WTC11 (cell line): ENCODE data around the gene RCL1. TPM values are rescaled to one million over a fixed set of nuclear protein-coding genes. Genes with fewer than 3 reads are reported as not detected.

Experiments
- ATAC-seq: fragments of 200-7000 bp; cut with Tn5 transposase; 2 replicates; pipeline ENCODE4 v1.10.0; 2021; ENCODE audit warnings: mild to moderate bottlenecking, moderate library complexity
- CTCF ChIA-PET: fragments of 300-600 bp; sonication (Branson Sonifier 250); formaldehyde crosslinking; loops from one replicate; lab custom pipeline; 2021; ENCODE audit warnings: antibody characterized with exemption; lab: Charles Lee
- POLR2A ChIA-PET: fragments of 350-600 bp; sonication (Branson Sonifier 250); formaldehyde crosslinking; loops from one replicate; lab custom pipeline; 2021; ENCODE audit warnings: antibody characterized with exemption; lab: Charles Lee
- DNase-seq: peaks from one replicate; pipeline ENCODE4 v3.0.0; 2021; ENCODE audit warnings: low spot score
- H3K27ac Mint-ChIP-seq: 2 replicates; pipeline ENCODE4 v1.8.0; 2021; ENCODE audit warnings: mixed read lengths
- H3K27me3 Mint-ChIP-seq: 2 replicates; pipeline ENCODE4 v1.8.0; 2021; ENCODE audit warnings: low read depth, mild to moderate bottlenecking, moderate library complexity, mixed read lengths
- H3K36me3 Mint-ChIP-seq: 2 replicates; pipeline ENCODE4 v1.8.0; 2021; ENCODE audit warnings: mixed read lengths
- H3K4me1 Mint-ChIP-seq: 2 replicates; pipeline ENCODE4 v1.8.0; 2022; ENCODE audit warnings: mixed read lengths
- H3K4me3 Mint-ChIP-seq: 2 replicates; pipeline ENCODE4 v1.8.0; 2021; ENCODE audit warnings: mild to moderate bottlenecking, moderate library complexity, mixed read lengths
- H3K9me3 Mint-ChIP-seq: 2 replicates; pipeline ENCODE4 v1.8.0; 2021; ENCODE audit warnings: mixed read lengths
- ARID4B ChIP-seq: sonication (generic); formaldehyde crosslinking; IDR thresholded peaks from 2 replicates; pipeline ENCODE4 v1.8.0; 2023; ENCODE audit warnings: missing genetic modification reagents, mild to moderate bottlenecking, borderline replicate concordance
- CREM ChIP-seq: sonication (generic); formaldehyde crosslinking; IDR thresholded peaks from 2 replicates; pipeline ENCODE4 v1.8.1; 2022; ENCODE audit warnings: mild to moderate bottlenecking, missing genetic modification reagents, moderate library complexity
- ESRRA ChIP-seq: sonication (generic); formaldehyde crosslinking; IDR thresholded peaks from 2 replicates; pipeline ENCODE4 v1.8.1; 2022; ENCODE audit warnings: mild to moderate bottlenecking, missing genetic modification reagents, borderline replicate concordance
- FOXP1 ChIP-seq: sonication (generic); formaldehyde crosslinking; IDR thresholded peaks from 2 replicates; pipeline ENCODE4 v1.8.0; 2022; ENCODE audit warnings: missing genetic modification reagents, mild to moderate bottlenecking, moderate library complexity, borderline replicate concordance
- GABPB1 ChIP-seq: sonication (generic); formaldehyde crosslinking; IDR thresholded peaks from 2 replicates; pipeline ENCODE4 v1.8.1; 2023; ENCODE audit warnings: mild to moderate bottlenecking, missing genetic modification reagents
- JAZF1 ChIP-seq: fragments of 250-450 bp; sonication (Bioruptor Pico); IDR thresholded peaks from 2 replicates; pipeline ENCODE4 v1.9.0; 2021; ENCODE audit warnings: moderate library complexity, mild to moderate bottlenecking, inconsistent platforms
- KAT7 ChIP-seq: sonication (generic); formaldehyde crosslinking; IDR thresholded peaks from 2 replicates; pipeline ENCODE4 v1.8.1; 2023; ENCODE audit warnings: missing genetic modification reagents, mild to moderate bottlenecking, borderline replicate concordance
- MYBL2 ChIP-seq: sonication (generic); formaldehyde crosslinking; IDR thresholded peaks from 2 replicates; pipeline ENCODE4 v1.8.1; 2023; ENCODE audit warnings: mild to moderate bottlenecking, moderate library complexity, missing genetic modification reagents
- NR3C1 ChIP-seq: sonication (generic); formaldehyde crosslinking; conservative IDR thresholded peaks from 2 replicates; pipeline ENCODE4 v1.8.1; 2023; ENCODE audit warnings: low read depth, mild to moderate bottlenecking, missing genetic modification reagents
- RORB ChIP-seq: fragments of 250-450 bp; sonication (Bioruptor Pico); IDR thresholded peaks from 2 replicates; pipeline ENCODE4 v1.9.0; 2021; ENCODE audit warnings: mild to moderate bottlenecking
- SMAD3 ChIP-seq: sonication (generic); formaldehyde crosslinking; IDR thresholded peaks from 2 replicates; pipeline ENCODE4 v1.8.0; 2022; ENCODE audit warnings: missing genetic modification reagents, mild to moderate bottlenecking, borderline replicate concordance
- TEAD1 ChIP-seq: sonication (generic); formaldehyde crosslinking; IDR thresholded peaks from 2 replicates; pipeline ENCODE4 v1.8.0; 2022; ENCODE audit warnings: mild to moderate bottlenecking, missing genetic modification reagents
- ZBTB21 ChIP-seq: sonication (generic); formaldehyde crosslinking; IDR thresholded peaks from 2 replicates; pipeline ENCODE4 v1.8.1; 2023; ENCODE audit warnings: mild to moderate bottlenecking, missing genetic modification reagents, borderline replicate concordance
- ZBTB43 ChIP-seq: sonication (generic); formaldehyde crosslinking; IDR thresholded peaks from 2 replicates; pipeline ENCODE4 v1.8.1; 2023; ENCODE audit warnings: mild to moderate bottlenecking, missing genetic modification reagents
- ZNF232 ChIP-seq: sonication (generic); formaldehyde crosslinking; IDR thresholded peaks from 2 replicates; pipeline ENCODE4 v1.8.0; 2022; ENCODE audit warnings: mild to moderate bottlenecking, missing genetic modification reagents
- ZNF396 ChIP-seq: fragments of 250-450 bp; sonication (Bioruptor Pico); IDR thresholded peaks from 2 replicates; pipeline ENCODE4 v1.8.0; 2021; ENCODE audit warnings: mild to moderate bottlenecking, moderate library complexity, borderline replicate concordance
- total RNA-seq: library from RNA; stranded (reverse); gene quantifications from 3 replicates; pipeline ENCODE4 v1.2.3, GENCODE V29; 2021
- TF ChIP-seq, protein P1 (sequence below): sonication (generic); formaldehyde crosslinking; IDR thresholded peaks from 2 replicates; pipeline ENCODE4 v1.8.1; 2022; ENCODE audit warnings: missing genetic modification reagents, borderline replicate concordance
- TF ChIP-seq, protein P2 (sequence below): sonication (generic); formaldehyde crosslinking; IDR thresholded peaks from 2 replicates; pipeline ENCODE4 v1.8.1; 2023; ENCODE audit warnings: mild to moderate bottlenecking, missing genetic modification reagents, borderline replicate concordance

Gene RCL1
- total RNA-seq, 1 experiment from 2014 or later = 27.2 TPM

DNA sequence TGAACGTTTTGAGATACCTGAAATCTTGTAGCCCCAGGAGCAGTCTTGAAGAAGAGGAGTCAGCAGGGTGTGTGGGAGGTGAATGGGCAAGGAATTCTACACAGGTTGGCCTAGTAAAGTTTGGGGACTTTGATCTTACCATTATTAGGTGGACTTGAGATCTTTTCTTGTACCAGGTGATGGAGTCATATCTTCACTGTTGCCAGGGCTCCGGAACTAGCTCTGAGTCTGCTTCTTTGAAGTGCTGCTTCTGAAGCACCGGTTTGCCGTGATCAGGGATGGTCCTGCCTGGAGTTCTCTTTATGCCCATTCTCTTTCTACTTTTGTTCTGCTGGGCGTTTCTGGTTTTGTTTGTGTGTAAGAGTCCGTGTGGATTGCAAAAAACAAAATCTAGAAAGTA lies 27.4 kb downstream of the RCL1 start:
- TF ChIP-seq RORB (CRISPR knock-in tag) = no peak
- no peak for TF ChIP-seq GABPB1 (CRISPR knock-in tag)
- no peak for TF ChIP-seq ESRRA (CRISPR knock-in tag)
- no peak for TF ChIP-seq FOXP1
- no peak for TF ChIP-seq JAZF1 (CRISPR knock-in tag)
- no peak for TF ChIP-seq ARID4B
- no peak for TF ChIP-seq NR3C1 (CRISPR knock-in tag)
- no peak for TF ChIP-seq ZNF396 (CRISPR knock-in tag)
- no peak for TF ChIP-seq CREM (CRISPR knock-in tag)
- no peak for TF ChIP-seq SMAD3 (CRISPR knock-in tag)
- TF ChIP-seq ZNF232 (CRISPR knock-in tag) = no peak
- no peak for TF ChIP-seq KAT7 (CRISPR knock-in tag)
- TF ChIP-seq ZBTB43 (CRISPR knock-in tag) = no peak
- no peak for TF ChIP-seq ZBTB21 (CRISPR knock-in tag)
- TF ChIP-seq TEAD1 = no peak
- TF ChIP-seq MYBL2 (CRISPR knock-in tag) = no peak
- TF ChIP-seq, protein P1, sequence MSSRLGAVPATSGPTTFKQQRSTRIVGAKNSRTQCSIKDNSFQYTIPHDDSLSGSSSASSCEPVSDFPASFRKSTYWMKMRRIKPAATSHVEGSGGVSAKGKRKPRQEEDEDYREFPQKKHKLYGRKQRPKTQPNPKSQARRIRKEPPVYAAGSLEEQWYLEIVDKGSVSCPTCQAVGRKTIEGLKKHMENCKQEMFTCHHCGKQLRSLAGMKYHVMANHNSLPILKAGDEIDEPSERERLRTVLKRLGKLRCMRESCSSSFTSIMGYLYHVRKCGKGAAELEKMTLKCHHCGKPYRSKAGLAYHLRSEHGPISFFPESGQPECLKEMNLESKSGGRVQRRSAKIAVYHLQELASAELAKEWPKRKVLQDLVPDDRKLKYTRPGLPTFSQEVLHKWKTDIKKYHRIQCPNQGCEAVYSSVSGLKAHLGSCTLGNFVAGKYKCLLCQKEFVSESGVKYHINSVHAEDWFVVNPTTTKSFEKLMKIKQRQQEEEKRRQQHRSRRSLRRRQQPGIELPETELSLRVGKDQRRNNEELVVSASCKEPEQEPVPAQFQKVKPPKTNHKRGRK = no peak
- TF ChIP-seq, protein P2, sequence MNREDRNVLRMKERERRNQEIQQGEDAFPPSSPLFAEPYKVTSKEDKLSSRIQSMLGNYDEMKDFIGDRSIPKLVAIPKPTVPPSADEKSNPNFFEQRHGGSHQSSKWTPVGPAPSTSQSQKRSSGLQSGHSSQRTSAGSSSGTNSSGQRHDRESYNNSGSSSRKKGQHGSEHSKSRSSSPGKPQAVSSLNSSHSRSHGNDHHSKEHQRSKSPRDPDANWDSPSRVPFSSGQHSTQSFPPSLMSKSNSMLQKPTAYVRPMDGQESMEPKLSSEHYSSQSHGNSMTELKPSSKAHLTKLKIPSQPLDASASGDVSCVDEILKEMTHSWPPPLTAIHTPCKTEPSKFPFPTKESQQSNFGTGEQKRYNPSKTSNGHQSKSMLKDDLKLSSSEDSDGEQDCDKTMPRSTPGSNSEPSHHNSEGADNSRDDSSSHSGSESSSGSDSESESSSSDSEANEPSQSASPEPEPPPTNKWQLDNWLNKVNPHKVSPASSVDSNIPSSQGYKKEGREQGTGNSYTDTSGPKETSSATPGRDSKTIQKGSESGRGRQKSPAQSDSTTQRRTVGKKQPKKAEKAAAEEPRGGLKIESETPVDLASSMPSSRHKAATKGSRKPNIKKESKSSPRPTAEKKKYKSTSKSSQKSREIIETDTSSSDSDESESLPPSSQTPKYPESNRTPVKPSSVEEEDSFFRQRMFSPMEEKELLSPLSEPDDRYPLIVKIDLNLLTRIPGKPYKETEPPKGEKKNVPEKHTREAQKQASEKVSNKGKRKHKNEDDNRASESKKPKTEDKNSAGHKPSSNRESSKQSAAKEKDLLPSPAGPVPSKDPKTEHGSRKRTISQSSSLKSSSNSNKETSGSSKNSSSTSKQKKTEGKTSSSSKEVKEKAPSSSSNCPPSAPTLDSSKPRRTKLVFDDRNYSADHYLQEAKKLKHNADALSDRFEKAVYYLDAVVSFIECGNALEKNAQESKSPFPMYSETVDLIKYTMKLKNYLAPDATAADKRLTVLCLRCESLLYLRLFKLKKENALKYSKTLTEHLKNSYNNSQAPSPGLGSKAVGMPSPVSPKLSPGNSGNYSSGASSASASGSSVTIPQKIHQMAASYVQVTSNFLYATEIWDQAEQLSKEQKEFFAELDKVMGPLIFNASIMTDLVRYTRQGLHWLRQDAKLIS (CRISPR knock-in tag) = no peak
- H3K27ac Mint-ChIP-seq = no peak overlapping the region
- CTCF ChIA-PET = interaction anchor here (1.1 kb wide), 1 partner anchor 24 kb away, joined by 5 read pairs; no protein-coding TSS in a partner anchor
- POLR2A ChIA-PET = no interaction called here
- no peak for DNase-seq
- no peaks in the 10 kb centered on the region for H3K36me3 Mint-ChIP-seq
- no peak overlapping the region for H3K4me3 Mint-ChIP-seq
- H3K27me3 Mint-ChIP-seq = no peaks in the 10 kb centered on the region
- peaks cover 26% of the 10 kb centered on the region for H3K4me1 Mint-ChIP-seq
- ATAC-seq = no peak
- no peaks in the 10 kb centered on the region for H3K9me3 Mint-ChIP-seq
